GM08714 (cell line): Measurements from ENCODE around the gene RBM22.

ENCODE experiments used
- H3K4me3 ChIP-seq: fragments of 200-500 bp; sonication (Bioruptor generic); 2 replicates; pipeline ENCODE4 v1.5.1; 2014; ENCODE audit warnings: mild to moderate bottlenecking, low read length, inconsistent platforms
- ZNF274 ChIP-seq: IDR thresholded peaks from 2 replicates; pipeline ENCODE4 v1.6.1; 2012; ENCODE audit warnings: mild to moderate bottlenecking, low read depth, low read length

Gene RBM22

DNA sequence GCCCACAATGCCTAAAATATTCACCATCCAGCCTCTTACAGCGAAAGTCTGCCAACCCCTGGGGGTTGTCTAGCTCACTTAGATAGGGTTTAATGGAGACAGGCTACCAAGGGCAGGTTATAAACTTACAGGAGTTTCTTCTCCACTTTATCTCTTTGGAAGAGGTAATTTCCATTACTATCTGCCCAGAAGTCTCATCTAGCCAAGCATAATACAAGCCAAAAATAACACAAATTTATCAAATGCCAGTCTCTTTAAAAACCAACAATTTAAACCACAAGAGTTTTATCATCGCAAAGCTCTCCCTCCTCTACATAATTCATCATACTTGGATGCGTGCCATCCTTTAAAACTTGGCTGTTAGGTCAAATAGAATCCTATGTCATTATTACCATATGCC, 6.2 kb downstream of the RBM22 start:
- TF ChIP-seq ZNF274 = no peak
- no peak overlapping the region for H3K4me3 ChIP-seq

DNA sequence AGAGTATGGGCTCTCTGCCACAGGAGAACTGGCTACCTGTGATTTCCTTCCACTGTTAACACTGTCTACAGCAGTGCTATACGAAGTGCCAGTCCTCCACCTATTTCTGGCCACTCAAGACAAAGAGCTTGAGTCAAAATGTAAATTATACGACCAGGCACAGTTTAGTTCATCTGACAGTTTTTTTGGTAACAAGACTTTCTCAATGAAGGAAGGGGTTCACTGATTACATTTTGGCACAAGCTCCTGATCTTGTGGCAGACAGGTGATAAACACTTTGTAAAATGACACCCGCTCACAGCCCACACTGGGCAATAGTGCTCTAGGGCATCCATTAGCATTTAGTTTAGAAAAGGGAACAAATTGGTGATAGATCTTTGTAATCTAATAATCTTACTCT, 8.6 kb downstream of the RBM22 start:
- H3K4me3 ChIP-seq = no peak overlapping the region
- TF ChIP-seq ZNF274 = no peak

DNA sequence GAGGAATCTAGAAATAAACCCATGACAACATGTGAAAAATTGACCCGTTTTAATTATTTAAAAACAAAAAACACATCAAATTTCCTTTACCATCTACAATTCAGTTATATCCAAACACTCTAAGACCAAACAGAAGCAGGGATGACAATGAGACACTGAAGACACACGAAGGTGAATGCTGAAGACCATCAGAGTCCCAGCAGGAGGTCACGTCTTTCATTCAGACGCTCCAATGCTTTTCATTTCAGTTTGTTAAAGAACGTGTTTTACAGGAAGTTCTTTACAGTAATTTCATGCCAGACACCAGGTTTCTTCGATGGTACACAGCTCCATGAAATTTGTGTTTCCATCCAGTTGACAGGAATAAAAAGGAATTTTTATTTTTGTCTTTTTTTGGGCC, 10.1 kb downstream of the RBM22 start:
- H3K4me3 ChIP-seq = no peak overlapping the region
- TF ChIP-seq ZNF274 = no peak

DNA sequence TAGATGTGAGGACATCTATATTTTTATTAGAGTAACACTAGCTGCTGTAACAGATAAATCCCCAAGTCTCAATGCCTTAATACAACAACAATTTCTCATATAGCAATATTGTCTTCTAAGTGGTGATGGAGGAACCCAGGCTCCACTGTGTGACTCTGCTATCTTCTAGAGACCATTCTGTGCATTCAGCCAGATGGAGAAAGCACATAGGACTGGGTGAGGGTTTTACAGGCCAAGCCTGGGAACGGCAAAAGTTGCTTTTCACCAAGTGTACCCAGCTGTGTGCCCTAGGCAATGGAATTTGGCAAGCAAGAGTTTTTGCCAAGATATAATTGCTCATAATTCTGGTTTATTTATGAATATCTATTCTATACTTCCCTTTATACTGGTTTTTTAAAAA, 11.7 kb downstream of the RBM22 start:
- no peak overlapping the region for H3K4me3 ChIP-seq
- TF ChIP-seq ZNF274 = no peak

DNA sequence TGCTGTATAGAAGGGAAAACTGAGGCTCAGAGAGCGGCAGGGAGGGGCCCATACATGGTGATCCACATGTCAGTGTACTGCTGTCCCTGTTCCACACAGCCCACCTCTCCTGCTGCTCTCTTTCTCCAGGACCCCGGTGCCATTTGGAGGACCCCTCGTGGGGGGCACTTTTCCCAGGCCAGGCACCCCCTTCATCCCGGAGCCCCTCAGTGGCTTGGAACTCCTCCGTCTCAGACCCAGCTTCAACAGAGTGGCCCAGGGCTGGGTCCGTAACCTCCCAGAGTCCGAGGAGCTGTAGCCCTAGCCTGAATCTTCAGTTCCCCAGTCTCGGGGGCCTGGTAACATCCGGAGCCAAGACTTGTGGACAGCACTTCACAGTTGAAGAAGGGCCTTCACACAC, 24.3 kb downstream of the RBM22 start:
- no peak for TF ChIP-seq ZNF274
- no peak overlapping the region for H3K4me3 ChIP-seq

DNA sequence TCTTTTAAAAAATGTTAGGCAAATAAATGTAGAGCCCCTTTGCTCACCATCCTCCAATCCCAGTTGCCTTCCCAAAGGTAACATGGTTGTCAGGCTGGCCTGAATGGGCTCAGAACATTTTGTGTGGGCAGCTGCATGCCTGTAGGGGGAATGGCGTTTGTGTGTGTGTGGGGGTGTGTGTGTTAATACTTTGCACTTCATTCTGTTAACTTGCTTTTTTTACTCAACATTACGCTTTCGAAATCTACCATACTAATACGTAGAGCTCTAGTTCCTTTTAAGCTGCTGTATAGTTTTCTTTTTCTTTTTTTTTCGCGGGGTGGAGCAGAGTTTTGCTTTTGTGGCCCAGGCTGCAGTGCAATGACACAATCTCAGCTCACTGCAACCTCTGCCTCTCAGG, 25.8 kb downstream of the RBM22 start:
- H3K4me3 ChIP-seq = no peak overlapping the region
- TF ChIP-seq ZNF274 = no peak

DNA sequence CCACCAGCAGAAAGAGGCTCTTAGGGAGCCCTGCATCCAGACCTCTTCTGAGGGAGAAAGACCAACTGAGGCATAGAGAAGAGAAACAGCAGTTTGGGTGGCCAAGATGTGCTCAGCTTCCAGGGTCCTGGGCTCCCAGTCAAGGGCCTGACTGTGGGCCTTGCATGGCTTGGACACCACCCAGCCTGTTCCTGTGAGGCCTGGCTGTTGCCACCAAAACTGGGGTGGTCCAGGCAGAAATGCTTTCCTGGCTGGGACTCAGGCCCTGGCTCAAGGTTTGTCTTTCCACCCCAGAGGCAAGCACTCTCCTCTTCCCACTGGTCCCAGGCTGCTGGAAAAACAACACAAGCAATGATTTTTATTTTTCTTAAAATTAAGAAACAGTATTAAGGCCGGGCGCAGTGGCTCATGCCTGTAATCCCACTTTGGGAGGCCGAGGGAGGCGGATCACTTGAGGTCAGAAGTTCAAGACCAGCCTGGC, 26.5 kb downstream of the RBM22 start:
- no peak for TF ChIP-seq ZNF274
- no peak overlapping the region for H3K4me3 ChIP-seq

DNA sequence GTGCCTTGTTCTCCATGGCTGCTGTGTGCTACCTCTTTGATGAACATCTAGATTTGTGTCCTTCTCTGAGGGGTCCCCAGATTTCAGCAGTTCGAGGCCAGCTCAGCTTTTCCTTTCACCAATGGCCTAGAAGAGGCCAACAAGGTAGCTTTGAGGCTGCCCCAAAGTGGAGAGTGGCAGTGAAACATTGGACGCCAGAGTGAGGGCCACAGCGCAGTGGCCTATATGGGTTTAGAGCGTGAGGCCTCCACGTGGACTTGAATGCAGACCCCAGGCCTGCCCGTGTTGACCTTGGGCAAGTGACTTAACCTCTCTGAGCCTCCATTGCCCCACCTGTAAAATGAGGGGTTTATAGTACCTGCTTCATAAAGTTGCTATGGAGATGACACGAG, 28.0 kb downstream of the RBM22 start:
- no peak overlapping the region for H3K4me3 ChIP-seq
- no peak for TF ChIP-seq ZNF274

DNA sequence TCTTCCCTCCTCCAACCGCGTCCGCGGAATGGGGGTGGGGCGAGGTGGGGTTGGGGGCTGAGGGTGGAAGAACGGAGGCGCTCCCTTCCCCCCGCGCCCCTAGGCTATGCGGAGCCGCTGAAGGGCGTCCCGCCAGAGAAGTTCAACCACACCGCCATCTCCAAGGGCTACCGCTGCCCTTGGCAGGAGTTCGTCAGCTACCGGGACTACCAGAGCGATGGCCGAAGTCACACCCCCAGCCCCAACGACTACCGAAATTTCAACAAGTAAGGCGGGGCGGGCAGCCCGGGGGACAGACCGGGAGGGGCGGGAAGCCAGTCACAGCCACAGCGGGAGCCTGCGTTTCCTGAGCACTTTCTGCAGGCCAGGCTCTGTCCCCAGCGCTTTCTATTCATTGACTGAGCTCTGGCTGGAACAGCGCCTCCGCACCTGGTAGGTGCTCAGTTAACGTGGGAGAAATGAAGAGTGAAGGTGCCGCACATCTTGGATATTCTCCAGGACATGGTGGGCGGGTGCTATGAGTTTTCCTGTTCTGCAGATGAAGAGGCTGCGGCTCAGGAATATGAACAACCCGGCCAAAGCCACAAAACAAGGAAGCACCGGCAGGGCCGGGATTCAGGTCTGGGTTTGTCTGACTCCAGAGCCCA, 28.5 kb downstream of the RBM22 start:
- TF ChIP-seq ZNF274 = no peak
- peak overlapping the region; percentile 49; the same call in 1 of the 2 replicates for H3K4me3 ChIP-seq

DNA sequence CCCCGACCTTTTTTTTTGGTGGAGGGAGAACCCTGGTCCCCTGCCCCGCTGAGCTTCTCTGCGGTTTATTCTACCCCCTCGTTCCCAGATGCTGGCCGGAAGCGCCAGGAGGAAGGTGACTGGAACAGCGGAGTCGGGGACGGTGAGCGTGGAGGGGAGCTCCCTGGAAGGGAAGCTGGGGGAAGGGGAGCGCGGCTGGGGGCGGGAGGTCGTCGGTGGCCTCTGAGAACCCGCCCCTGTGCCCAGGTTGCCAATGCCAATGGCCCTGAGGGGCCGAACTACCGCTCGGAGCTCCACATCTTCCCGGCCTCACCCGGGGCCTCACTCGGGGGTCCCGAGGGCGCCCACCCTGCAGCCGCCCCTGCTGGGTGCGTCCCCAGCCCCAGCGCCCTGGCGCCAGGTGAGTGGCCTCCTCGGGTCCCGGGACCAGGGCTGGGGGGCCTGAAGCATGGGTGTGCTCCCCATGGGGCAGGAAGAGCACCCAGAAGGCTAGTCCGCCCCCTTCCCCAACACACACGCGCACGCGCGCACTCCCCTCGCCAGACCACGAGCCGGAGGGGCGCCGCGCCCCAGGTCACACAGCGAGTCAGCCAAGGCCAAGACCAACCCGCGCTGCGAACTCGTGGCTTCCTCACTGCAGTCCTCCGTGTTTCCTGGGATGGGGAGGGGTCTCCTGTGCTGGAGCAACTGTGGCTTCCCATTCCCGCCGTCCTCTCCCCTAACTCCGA, 29.2 kb downstream of the RBM22 start:
- H3K4me3 ChIP-seq = peak overlapping the region; percentile 49; the same call in 1 of the 2 replicates
- no peak for TF ChIP-seq ZNF274

DNA sequence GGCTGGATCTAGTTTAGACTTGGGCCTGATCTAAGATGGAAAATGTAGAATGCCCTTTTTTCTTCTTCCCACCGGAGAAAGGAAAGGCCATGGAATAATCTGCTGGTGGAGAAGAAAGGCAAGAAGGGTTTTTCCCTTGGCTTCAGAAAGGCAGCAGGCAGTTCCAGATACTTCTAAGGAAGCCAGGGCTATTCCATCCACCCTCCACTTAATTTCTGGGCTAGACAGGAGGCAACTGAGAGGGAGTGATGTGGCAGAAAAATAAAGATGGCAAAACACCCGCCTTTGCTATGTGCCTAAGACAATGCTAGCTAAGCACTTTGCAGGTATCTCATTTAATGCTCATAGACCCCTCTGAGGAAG, 29.9 kb downstream of the RBM22 start:
- no peak for TF ChIP-seq ZNF274
- no peak overlapping the region for H3K4me3 ChIP-seq

DNA sequence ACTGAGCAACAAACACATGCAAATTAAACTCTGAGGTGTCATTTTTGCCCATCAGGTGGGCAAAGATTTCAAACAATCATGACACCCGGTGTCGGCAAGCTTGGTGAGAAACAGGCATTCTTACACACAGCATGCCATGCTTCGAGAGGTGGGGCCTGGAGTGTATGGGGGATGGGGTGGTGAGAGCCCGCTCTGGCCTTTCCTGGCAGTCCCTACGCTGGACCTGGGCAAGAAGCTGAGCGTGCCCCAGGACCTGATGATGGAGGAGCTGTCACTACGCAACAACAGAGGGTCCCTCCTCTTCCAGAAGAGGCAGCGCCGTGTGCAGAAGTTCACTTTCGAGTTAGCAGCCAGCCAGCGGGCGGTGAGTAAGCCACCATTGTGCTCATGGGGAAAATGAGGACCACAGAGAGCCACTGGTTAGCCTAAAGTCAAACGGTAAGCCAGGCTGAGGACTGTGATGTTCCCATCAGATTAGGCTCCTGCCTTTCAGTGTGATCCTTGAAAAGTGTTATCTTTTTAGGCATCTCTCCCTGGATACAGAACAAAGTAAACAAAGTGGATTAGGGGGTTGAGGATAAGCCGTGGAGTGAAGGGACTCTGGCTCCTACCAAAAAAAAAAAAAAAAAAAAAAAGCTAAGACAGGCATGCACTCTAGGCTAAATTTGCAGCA, 30.5 kb downstream of the RBM22 start:
- no peak overlapping the region for H3K4me3 ChIP-seq
- TF ChIP-seq ZNF274 = no peak

DNA sequence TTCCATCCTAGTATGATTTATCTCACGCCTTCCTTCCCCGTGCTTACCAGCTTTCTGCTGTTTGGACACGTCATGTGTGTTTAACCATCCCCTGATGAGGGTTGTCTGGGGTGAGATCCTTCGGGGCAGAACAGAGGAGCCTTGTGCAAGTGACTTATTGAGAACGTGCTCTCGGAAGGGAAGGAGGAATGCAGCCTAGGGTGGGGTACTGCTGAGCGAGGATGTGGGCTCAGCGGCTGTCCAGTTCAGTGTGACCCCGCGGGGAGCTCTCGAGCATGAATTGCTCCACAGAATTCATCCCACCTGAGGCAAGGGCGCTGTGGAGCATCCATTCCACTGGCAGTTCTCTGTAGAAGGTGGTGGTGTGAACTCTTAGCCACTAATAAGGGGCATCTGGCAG, 35.8 kb downstream of the RBM22 start:
- no peak for TF ChIP-seq ZNF274
- H3K4me3 ChIP-seq = no peak overlapping the region

DNA sequence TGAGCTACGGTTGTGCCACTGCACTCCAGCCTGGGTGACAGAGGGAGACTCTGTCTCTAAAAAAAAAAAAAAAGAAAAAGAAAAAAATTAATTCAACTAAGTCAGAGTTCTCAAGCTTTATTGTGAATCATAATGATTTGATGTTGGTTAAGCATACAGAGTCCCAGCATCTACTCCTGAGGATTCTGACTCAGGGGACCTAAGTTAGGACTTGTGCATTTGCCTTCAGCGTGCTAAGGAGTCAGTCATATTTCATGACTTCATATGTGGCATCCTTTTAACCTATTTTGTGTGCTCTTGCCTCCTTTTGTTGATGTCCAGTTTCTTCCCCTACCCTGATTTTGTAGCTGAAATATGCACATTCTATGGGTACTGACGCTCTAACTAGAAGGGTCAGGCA, 36.9 kb downstream of the RBM22 start:
- H3K4me3 ChIP-seq = no peak overlapping the region
- TF ChIP-seq ZNF274 = no peak
